Fibroblast of lung (primary cell): ENCODE data around the gene METTL25B. TPM values are rescaled to one million over a fixed set of nuclear protein-coding genes. Genes with fewer than 3 reads are reported as not detected.
"Not testable (repeated sequence)": the region's sequence is repeated elsewhere in the genome, so short reads cannot be mapped to it uniquely, and the experiment has no call there.

Experiments
- DNase-seq, 2 donors: peaks; one replicate each; pipeline versions ENCODE4 v3.0.0 to v3.0.0-alpha.2; 2010; ENCODE audit warnings: low read depth in 2 of 2
- H2AFZ ChIP-seq: 2 replicates; pipeline ENCODE4 v1.5.1; 2012; ENCODE audit warnings: low read length, control low read depth, inconsistent platforms
- H3K27ac ChIP-seq: 2 replicates; pipeline ENCODE4 v1.5.1; 2011; ENCODE audit warnings: low read length, control low read depth; ENCODE audit not compliant: insufficient read depth
- H3K27me3 ChIP-seq: 2 replicates; pipeline ENCODE4 v1.5.1; 2011; ENCODE audit warnings: mild to moderate bottlenecking, low read length; ENCODE audit not compliant: control insufficient read depth, insufficient read depth
- H3K36me3 ChIP-seq: 2 replicates; pipeline ENCODE4 v1.5.1; 2011; ENCODE audit warnings: low read length; ENCODE audit not compliant: control insufficient read depth, insufficient read depth
- H3K4me1 ChIP-seq: 2 replicates; pipeline ENCODE4 v1.5.1; 2011; ENCODE audit warnings: low read length; ENCODE audit not compliant: control insufficient read depth, insufficient read depth; ENCODE audit errors: extremely low read depth
- H3K4me2 ChIP-seq: 2 replicates; pipeline ENCODE4 v1.5.1; 2011; ENCODE audit warnings: low read length, control low read depth; ENCODE audit not compliant: insufficient read depth; ENCODE audit errors: extremely low read depth
- H3K4me3 ChIP-seq, 4 experiments: fragments of 200-600 bp in 1 of 4; sonication (generic) in 1 of 4; replicated peaks in 1 of 4; 2 replicates each; pipeline ENCODE4 v1.5.1; 2011 to 2016; ENCODE audit warnings: low read length in 4 of 4, low read depth in 3 of 4, mild to moderate bottlenecking in 3 of 4, control low read depth in 2 of 4, inconsistent platforms in 1 of 4, mixed read lengths in 1 of 4; ENCODE audit not compliant: insufficient read depth in 1 of 4; ENCODE audit errors: control extremely low read depth in 1 of 4
- H3K79me2 ChIP-seq: 2 replicates; pipeline ENCODE4 v1.5.1; 2012; ENCODE audit warnings: mild to moderate bottlenecking, low read length, inconsistent platforms; ENCODE audit not compliant: control insufficient read depth, insufficient read depth
- H3K9ac ChIP-seq: 2 replicates; pipeline ENCODE4 v1.5.1; 2011; ENCODE audit warnings: mild to moderate bottlenecking, low read length, control low read depth; ENCODE audit not compliant: insufficient read depth
- H3K9me3 ChIP-seq: 2 replicates; pipeline ENCODE4 v1.5.1; 2012; ENCODE audit warnings: low read depth, low read length; ENCODE audit not compliant: control insufficient read depth, insufficient read depth
- H4K20me1 ChIP-seq: 2 replicates; pipeline ENCODE4 v1.5.1; 2011; ENCODE audit warnings: low read length; ENCODE audit not compliant: control insufficient read depth, insufficient read depth; ENCODE audit errors: extremely low read depth
- CTCF ChIP-seq, 2 donors: IDR thresholded peaks in 1 of 2; conservative IDR thresholded peaks in 1 of 2; 1 replicate in 1 of 2; 2 replicates in 1 of 2; pipeline ENCODE4 v1.5.1; 2011 to 2012; ENCODE audit warnings: low read length in 2 of 2, control low read depth in 1 of 2, inconsistent platforms in 1 of 2, low read depth in 1 of 2, mild to moderate bottlenecking in 1 of 2
- EZH2 ChIP-seq: IDR thresholded peaks from 2 replicates; pipeline ENCODE4 v1.5.1; 2012; ENCODE audit warnings: low read length, control low read depth, mild to moderate bottlenecking; ENCODE audit errors: missing control alignments
- polyA plus RNA-seq, 2 donors: library from polyadenylated mRNA; depleted of rRNA in 1 of 2; stranded (reverse) in 1 of 2; unstranded in 1 of 2; fragments of >200 nt; gene quantifications; 2 replicates each; pipeline ENCODE4 v1.2.1, GENCODE V29; 2011 to 2012; ENCODE audit warnings: missing spikeins in 1 of 2
- total RNA-seq: library from RNA; depleted of rRNA; stranded (reverse); fragments of >200 nt; gene quantifications from 2 replicates; pipeline ENCODE4 v1.2.1, GENCODE V29; 2014

The METTL25B gene
- total and polyA plus RNA-seq, 2 donors (not counting 1 experiment from before 2014, with no cell fraction given) = 5.5 to 17.3 TPM

- Histone ChIP-seq H4K20me1 (no peaks in the 10 kb centered on the region), H3K9ac (no peak overlapping the region), H3K4me3 (no peak overlapping the region), H3K36me3 (no peaks in the 10 kb centered on the region), H3K79me2 (no peaks in the 10 kb centered on the region), H2AFZ (no peak overlapping the region), H3K4me1 (no peaks in the 10 kb centered on the region), H3K27ac (no peak overlapping the region), H3K9me3 (no peaks in the 10 kb centered on the region), H3K4me2 (no peak overlapping the region), H3K27me3 (no peaks in the 10 kb centered on the region)
- no peak for DNase-seq
- TF ChIP-seq CTCF (conservative IDR thresholded peaks at IDR 0.05 in 1 of 2, IDR thresholded peaks at IDR 0.05 in 1 of 2; ENCODE audit: low read depth in 1 of 2, low read length in 2 of 2) (no peak), EZH2 (no peak)
Observed at GRCh38 chr1:156760796-156761104, 32.5 kb downstream of the METTL25B start.

GRCh38 chr1:156765136-156765535, 36.9 kb downstream of the METTL25B start:
- H3K4me3 ChIP-seq, DNase-seq, H2AFZ ChIP-seq, H3K4me2 ChIP-seq, H3K36me3 ChIP-seq, H3K27ac ChIP-seq, H4K20me1 ChIP-seq, H3K4me1 ChIP-seq, H3K27me3 ChIP-seq, H3K9ac ChIP-seq, H3K9me3 ChIP-seq: not testable (repeated sequence)
- H3K79me2 ChIP-seq = peaks cover 24% of the 10 kb centered on the region

- Histone ChIP-seq H3K4me3 (peak overlapping the region in 2 of 4 experiments; percentile 97), H3K79me2 (peaks cover 30% of the 10 kb centered on the region), H3K27ac (no peak overlapping the region), H3K36me3 (no peaks in the 10 kb centered on the region), H3K4me1 (no peaks in the 10 kb centered on the region), H3K27me3 (no peaks in the 10 kb centered on the region), H3K4me2 (peak overlapping the region; percentile 95), H3K9ac (no peak overlapping the region), H3K9me3 (no peaks in the 10 kb centered on the region), H2AFZ (no peak overlapping the region), H4K20me1 (no peaks in the 10 kb centered on the region)
- DNase-seq = no peak
- TF ChIP-seq EZH2 = no peak
- TF ChIP-seq CTCF (conservative IDR thresholded peaks at IDR 0.05 in 1 of 2, IDR thresholded peaks at IDR 0.05 in 1 of 2; ENCODE audit: low read depth in 1 of 2, low read length in 2 of 2) = no peak
Observed at GRCh38 chr1:156765666-156766065, 37.4 kb downstream of the METTL25B start.
